ENCODE results near the gene ARL13B. TPM values are rescaled to one million over a fixed set of nuclear protein-coding genes. Genes with fewer than 3 reads are reported as not detected.
"Not testable (repeated sequence)": the region's sequence is repeated elsewhere in the genome, so short reads cannot be mapped to it uniquely, and the experiment has no call there.

ARL13B gene
- total RNA-seq, result 9.6 and 10.8 TPM in 2 replicates

GRCh38 chr3:93979850-93980676, at the start of gene ARL13B:
Gene ARL13B, plus strand, starts transcription at chr3:93980155. Its CDS starts 269 bp downstream, at chr3:93980424.
- intact Hi-C loops (cut with micrococcal nuclease), result loop anchor here (1.0 kb wide), 3 partner anchors 24 to 89 kb away; partner anchors contain the start of gene DHFR2

DNA sequence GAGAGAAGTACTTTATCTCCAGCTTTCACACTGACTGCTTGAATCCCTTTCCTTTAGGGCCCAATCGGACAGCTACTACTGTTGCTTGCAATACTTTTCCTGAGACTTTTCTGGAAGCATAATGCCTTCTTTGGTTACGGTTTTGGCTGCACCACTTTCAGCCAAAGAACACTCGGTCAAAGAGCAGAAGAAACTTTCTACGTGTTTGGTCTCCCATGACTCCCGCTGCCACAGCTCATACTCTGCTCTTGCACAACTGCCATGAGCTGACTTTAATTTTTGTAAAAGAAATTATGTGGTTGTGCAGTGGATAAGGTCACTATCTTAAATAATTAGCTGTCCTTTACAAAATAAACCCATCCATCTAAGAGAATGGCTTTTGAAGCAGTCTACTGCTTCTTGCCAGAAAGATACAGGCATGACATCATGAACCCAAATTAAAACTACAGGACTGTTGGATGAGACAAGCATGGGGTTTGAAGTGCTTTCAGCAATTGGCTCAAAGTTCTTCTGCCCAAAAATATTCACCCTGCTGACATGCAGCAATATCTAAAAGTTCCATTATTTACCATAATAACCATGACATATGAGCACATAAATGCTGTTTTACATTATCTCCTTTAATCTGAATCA, 48.2 kb upstream of the ARL13B start:
- intact Hi-C loops (cut with micrococcal nuclease), result no loop called here

- intact Hi-C loops (cut with micrococcal nuclease), result no loop called here
Observed at GRCh38 chr3:93934366-93935046, 45.4 kb upstream of the ARL13B start.

DNA sequence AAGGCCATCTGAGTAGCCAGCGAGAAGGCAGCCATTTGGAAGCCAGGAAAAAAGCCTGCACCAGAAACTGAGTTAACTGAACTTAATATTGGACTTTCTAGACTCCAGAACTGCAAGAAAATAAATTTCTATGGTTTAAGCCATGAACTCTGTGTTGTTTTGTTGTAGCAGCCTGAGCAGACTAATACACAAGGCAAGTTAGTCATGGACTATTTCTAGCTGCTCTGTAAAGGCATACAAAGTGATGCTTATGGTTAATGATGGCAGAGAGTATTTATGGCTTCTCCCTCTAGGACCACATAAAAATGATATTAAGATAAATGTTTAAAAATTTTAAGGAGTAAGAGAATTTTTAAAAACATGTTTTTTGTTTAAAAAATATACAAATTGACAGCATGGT, 43.4 kb upstream of the ARL13B start:
- intact Hi-C loops (cut with micrococcal nuclease), result no loop called here

GRCh38 chr3:93937485-93937884, 42.5 kb upstream of the ARL13B start:
- intact Hi-C loops (cut with micrococcal nuclease), result not testable (repeated sequence)

- intact Hi-C loops (cut with micrococcal nuclease), result not testable (repeated sequence)
Observed at GRCh38 chr3:93949958-93950357, 30.0 kb upstream of the ARL13B start.

DNA sequence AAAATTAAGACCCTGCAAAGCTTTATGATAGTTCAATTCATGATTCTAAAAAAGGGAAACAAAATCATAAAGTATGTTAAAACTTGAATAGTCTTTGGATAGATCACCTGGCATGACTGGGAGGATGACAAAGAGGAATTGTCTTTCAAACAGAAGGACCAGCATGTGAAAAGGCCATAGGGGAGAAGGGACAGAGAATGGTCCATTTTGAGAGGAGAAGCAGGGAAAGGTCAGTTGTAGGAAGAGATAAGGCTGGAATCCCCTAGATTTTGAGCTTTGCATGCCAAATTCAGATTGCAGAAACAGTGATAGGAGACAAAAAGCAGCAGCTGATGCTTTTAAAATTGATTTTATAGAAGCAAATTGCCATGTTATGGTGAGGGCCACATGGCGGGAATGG, 18.9 kb upstream of the ARL13B start:
- intact Hi-C loops (cut with micrococcal nuclease), result no loop called here

DNA sequence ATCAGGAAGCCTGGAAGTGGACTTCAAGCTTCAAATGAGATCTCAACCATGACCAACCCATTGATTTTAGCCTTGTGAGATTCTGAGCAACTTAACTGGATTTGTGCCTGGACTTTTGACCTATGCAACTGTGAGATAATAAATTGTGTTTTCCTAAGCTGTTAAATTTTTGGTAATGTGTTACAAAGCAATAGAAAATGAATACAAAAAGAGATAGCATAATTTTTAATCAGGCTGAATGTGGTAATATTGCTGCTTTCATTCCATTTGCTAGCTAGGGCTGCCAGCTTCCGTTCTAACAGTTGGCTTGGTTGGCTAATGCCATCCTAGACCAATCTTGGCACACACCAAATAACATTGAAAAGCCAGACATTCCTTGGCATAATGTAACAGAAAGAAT, 18.5 kb upstream of the ARL13B start:
- intact Hi-C loops (cut with micrococcal nuclease), result no loop called here

DNA sequence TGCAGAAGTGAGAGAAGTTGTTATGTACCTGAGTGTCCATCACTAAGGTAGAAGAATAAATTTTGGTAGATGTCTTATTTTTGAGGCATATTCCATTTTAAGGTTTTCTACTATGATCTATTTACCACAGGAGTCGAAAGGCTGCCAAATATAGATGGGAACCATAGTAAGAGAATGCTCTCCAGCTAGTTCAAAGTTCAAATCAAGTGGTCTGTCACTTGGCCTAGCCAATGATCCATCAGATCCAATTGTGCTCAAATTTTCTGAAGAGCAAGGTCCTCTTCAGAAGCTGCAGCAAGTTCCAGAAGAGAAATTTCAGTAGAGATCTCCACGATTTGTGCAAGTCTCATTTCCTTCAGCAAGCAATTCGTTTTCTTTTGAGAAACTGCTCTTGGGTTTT, 17.2 kb upstream of the ARL13B start:
- intact Hi-C loops (cut with micrococcal nuclease), result no loop called here

DNA sequence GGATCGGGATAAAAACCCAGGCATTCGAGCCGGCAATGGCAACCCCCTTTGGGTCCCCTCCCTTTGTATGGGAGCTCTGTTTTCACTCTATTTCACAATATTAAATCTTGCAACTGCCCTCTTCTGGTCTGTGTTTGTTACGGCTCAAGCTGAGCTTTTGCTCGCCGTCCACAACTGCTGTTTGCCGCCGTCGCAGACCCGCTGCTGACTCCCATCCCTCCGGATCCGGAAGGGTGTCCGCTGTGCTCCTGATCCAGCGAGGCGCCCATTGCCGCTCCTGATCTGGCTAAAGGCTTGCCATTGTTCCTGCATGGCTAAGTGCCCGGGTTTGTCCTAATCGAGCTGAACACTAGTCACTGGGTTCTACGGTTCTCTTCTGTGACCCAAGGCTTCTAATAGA, 14.8 kb upstream of the ARL13B start:
- intact Hi-C loops (cut with micrococcal nuclease), result not testable (repeated sequence)

- intact Hi-C loops (cut with micrococcal nuclease), result no loop called here
Observed at GRCh38 chr3:93969443-93969842, 10.5 kb upstream of the ARL13B start.

DNA sequence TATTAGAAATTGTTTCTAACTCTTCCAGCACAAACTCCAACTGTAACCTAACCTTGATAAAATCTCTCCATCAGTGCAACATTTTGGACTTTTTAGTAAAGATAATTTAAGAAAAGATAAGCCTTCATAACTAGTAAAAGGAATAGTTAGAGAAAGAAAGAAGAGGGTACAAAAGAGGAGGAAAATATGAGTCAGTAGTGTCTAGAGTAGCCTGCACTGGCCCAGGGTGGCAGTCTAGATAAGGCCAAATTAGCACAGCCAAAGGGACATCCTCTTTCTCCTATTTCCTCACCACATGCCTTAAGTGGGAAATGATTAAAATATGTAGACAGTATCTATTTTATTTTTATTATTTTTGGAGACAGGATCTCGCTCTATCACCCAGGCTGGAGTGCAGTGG, 10.0 kb upstream of the ARL13B start:
- intact Hi-C loops (cut with micrococcal nuclease), result no loop called here

DNA sequence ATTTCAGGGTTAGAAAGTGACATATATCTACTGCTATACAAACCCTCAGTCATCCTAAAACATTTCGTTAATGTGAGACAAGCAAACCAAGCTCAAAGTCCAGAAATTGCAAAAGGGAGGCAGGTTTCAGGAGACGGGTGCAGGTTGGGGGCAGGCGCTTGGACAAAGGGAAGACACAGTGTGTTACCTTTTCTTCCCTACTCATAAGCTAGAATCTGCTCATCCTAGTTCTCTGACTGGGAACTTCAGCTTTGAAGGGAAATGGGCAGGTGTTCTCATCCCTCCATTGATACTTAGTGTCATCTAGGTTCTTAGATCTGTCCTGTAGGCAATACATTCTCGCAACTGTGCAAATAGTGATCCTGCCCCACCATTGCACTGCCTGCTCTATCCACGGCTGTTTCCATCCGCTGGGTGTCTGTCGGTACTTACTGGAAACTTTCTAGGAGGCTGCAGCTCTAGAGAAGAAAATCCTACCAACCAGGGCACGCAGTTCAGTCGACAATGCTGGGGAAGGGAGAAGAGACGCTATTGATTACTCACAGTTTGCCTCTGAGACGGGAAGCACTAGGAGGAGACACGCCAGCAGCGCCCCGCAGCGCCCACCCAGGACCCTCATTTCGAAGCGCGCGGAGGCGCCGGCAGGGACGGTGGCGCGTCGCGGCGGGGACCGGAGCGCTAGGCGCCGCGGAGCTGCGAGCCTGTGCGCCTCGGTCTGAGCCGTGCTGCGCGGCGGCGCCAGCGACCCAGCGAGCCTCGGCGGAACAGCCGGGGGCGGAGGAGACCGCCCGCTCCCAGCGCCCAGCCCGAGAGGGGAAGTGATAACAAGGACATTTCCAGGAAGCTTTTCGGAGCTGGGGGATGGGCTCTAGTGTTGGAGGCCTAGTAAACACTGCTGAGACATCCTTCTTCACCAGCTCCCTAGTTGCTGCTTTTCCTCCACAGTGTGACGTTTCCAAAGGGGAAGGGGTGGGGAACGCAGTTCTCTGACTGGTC, 6.5 kb upstream of the ARL13B start, which contains the start of gene PROS1:
Gene PROS1 (minus strand): TSS at position 766 of the 996 bp plus-strand sequence. CDS start 147 bp downstream, at position 619.
- intact Hi-C loops (cut with micrococcal nuclease), result loop anchor here (1.0 kb wide), 1 partner anchor 31 kb away; no protein-coding TSS in a partner anchor

GRCh38 chr3:93981649-93982048, 1.7 kb downstream of the ARL13B start:
- intact Hi-C loops (cut with micrococcal nuclease), result no loop called here

DNA sequence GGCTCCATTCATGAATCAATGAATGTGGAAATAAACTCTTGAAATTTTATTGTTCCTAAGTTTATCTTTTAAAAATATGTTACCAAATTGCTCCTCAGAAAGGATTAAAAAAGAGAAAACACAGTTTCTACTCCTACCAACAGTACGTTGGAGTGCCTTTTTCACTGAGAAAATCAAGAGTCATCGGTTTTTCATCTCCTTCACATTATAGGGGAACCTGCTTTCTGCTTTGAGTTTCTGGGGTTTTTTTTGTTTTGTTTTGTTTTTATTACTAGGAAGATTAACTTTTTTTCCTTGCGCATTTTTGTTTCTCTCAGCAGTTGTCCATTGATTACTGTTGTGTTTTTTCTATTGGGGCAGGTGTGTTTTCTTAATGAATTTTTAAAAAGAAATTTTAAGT, 3.5 kb downstream of the ARL13B start:
- intact Hi-C loops (cut with micrococcal nuclease), result no loop called here

DNA sequence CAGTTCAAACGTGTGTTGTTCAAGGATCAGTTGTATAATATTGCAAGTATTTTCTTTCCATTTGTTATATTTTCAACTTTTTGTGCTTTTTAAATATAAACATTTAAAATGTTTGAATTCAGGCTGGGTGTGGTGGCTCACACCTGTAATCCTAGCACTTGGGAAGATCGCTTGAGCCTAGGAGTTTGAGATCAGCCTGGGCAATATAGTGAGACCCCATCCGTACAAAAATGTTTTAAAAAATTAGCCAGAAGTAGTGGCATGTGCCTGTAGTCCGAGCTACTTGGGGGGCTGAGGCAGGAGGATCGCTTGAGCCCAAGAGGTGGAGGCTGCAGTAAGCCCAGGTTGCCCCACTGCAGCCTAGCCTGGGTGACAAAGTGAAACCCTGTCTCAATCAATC, 4.7 kb downstream of the ARL13B start:
- intact Hi-C loops (cut with micrococcal nuclease), result no loop called here

DNA sequence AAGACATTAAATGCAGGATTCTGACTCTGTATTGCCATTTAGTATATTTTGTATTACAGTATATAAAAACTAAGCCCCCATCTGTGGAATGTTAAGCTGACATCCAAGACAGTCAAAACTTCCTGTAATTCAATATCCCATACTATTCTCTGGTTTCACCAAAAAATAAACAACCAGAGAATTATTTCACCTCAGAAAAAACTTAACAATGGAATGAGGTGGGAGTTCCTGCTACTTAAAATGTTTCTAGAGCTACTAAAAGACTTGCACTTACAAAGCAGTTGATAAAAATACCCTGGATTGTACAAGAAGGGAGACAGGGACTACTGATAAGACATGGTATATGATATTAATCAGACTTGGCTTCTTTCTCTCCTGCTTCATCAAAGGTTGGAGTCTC, 8.3 kb downstream of the ARL13B start:
- intact Hi-C loops (cut with micrococcal nuclease), result no loop called here

DNA sequence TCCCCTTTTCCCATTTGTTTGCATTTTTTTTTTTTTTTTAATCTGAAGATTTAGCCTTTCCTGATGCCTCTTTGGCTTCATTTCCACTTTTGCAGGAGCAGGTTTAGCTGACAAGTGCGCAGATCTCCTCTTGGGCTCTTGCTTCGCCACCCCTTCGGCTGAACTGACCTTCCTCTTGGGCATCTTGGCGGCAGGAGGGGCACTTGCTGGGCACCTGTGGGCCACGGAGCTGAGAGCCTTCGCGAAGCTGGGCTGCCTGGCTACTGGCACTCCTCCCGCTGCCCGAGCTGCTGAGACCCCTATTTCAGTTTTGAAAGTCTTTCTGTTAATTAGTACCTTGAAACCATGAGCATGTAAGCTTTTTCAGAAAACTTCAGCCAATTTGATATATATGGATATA, 8.8 kb downstream of the ARL13B start:
- intact Hi-C loops (cut with micrococcal nuclease), result no loop called here

DNA sequence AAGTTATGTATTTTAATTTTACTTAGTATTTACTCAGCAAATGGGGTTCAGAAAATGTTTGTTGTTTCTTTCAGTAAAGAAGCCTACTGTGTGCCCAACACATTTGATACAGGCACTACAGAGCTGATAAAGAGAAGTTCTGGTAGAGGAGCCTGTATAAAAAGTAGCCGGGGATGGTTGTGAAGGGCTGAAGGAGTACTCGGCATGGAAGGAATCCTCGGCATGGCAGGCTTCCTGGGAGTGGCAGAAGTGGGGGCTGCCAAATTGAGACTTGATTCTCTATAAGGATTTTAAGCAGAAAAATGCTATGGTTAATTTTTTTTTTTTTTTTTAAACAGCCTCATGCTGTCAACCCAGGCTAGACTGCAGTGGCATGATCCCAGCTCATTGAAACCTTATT, 9.3 kb downstream of the ARL13B start:
- intact Hi-C loops (cut with micrococcal nuclease), result no loop called here

DNA sequence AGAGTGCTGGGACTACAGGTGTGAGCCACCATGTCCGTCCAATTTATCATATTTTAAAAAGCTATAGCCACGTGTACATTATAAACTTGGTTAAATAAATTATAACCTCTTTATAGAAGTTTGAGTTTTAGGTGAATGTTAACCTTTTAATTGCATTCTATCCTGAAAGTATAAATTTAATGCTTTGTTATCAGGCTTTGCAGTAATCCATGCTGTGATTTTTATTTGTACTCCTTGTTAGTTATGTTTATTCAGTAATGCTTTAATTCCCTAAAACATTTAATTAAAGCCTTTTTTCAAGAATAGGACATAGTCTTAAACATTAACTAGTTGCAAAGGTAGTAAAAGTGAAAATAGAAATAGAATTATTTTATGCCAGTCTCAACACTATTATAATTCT, 11.7 kb downstream of the ARL13B start:
- intact Hi-C loops (cut with micrococcal nuclease), result no loop called here

DNA sequence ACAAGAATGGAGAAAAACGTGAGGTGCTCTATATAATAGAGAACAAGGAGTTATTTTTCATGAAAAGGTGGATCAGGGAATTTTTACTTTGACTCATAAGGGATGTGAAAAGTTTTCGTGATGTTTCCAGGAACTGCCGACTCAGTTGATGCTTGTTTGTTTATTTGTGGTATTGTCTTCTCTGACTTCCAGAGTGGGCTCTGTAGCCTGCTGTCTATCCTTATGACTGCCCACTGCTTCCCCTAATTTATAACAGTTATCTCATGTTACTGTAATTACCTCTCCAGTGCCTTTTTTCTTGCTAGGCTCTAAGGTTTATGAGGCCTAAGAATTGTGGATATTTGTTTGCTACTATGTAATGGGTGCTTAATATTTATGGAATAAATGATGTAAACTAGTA, 12.3 kb downstream of the ARL13B start:
- intact Hi-C loops (cut with micrococcal nuclease), result no loop called here
